Activated naive CD8-positive, alpha-beta T cell treated with anti-CD3 and anti-CD28 coated beads, Interleukin-2, amount 50 U/mL, for 16 hours (primary cell): ENCODE measurements around the gene GTF2H1.

Source experiments
- DNase-seq: peaks from one replicate; pipeline ENCODE4 v3.0.0-alpha.2; 2020; ENCODE audit warnings: low read depth, low spot score

The GTF2H1 gene

GRCh38 chr11:18321969-18322711 is at the start of gene GTF2H1, which contains the start of gene HPS5:
Gene GTF2H1 (plus strand): TSS chr11:18322567. CDS start chr11:18333075, 10,508 bp downstream.
Gene HPS5 (minus strand): TSS chr11:18322140. CDS start chr11:18317858, 4,282 bp downstream.
- peak; percentile 86 for DNase-seq

GRCh38 chr11:18277565-18278271 is 44.6 kb upstream of the GTF2H1 start:
- DNase-seq, result no peak

GRCh38 chr11:18280438-18281045 is 41.8 kb upstream of the GTF2H1 start:
- no peak for DNase-seq

GRCh38 chr11:18282626-18283025 is 39.7 kb upstream of the GTF2H1 start:
- DNase-seq, result no peak

- no peak for DNase-seq
These were observed 36.5 kb upstream of the GTF2H1 start for GRCh38 chr11:18285841-18286240.

- DNase-seq, result no peak
These were observed 33.5 kb upstream of the GTF2H1 start for GRCh38 chr11:18288911-18289310.

GRCh38 chr11:18294862-18295261 is 27.5 kb upstream of the GTF2H1 start:
- no peak for DNase-seq

GRCh38 chr11:18295316-18295715 is 27.1 kb upstream of the GTF2H1 start:
- no peak for DNase-seq

- DNase-seq, result no peak
These were observed 22.6 kb upstream of the GTF2H1 start for GRCh38 chr11:18299721-18300120.

- no peak for DNase-seq
These were observed 17.6 kb upstream of the GTF2H1 start for GRCh38 chr11:18304745-18305144.

GRCh38 chr11:18307461-18308139 is 14.8 kb upstream of the GTF2H1 start:
- DNase-seq, result no peak

GRCh38 chr11:18308242-18308641 is 14.1 kb upstream of the GTF2H1 start:
- DNase-seq, result no peak

GRCh38 chr11:18309691-18310090 is 12.7 kb upstream of the GTF2H1 start:
- DNase-seq, result no peak

- no peak for DNase-seq
These were observed 11.5 kb upstream of the GTF2H1 start for GRCh38 chr11:18310800-18311340.

- no peak for DNase-seq
These were observed 10.4 kb upstream of the GTF2H1 start for GRCh38 chr11:18312012-18312411.

GRCh38 chr11:18312663-18313420 is 9.5 kb upstream of the GTF2H1 start:
- no peak for DNase-seq

GRCh38 chr11:18313965-18314763 is 8.2 kb upstream of the GTF2H1 start:
- DNase-seq, result no peak

GRCh38 chr11:18314784-18315523 is 7.4 kb upstream of the GTF2H1 start:
- DNase-seq, result no peak

GRCh38 chr11:18315893-18316292 is 6.5 kb upstream of the GTF2H1 start:
- DNase-seq, result no peak
